CD4-positive, alpha-beta T cell treated with Interleukin-10 for 1 hour (primary cell): ENCODE results near the gene ERLEC1.
"Not testable (repeated sequence)": the region's sequence is repeated elsewhere in the genome, so short reads cannot be mapped to it uniquely, and the experiment has no call there.

Experiments
- DNase-seq: peaks from one replicate; pipeline ENCODE4 v3.0.0-alpha.2; 2020

The ERLEC1 gene

GRCh38 chr2:53786705-53787613 is at the start of gene ERLEC1, which contains the start of gene ASB3:
Gene ERLEC1 (plus strand): TSS chr2:53787044. CDS start chr2:53787211, 167 bp downstream.
Gene ASB3 (minus strand): TSS chr2:53786953. CDS start chr2:53765572, 21,381 bp downstream.
- DNase-seq: peak; percentile 90

- no peak for DNase-seq
Measured at GRCh38 chr2:53737091-53737490, 49.8 kb upstream of the ERLEC1 start.

- DNase-seq: no peak
Measured at GRCh38 chr2:53739032-53739431, 47.8 kb upstream of the ERLEC1 start.

GRCh38 chr2:53740170-53740569 is 46.7 kb upstream of the ERLEC1 start:
- no peak for DNase-seq

- no peak for DNase-seq
Measured at GRCh38 chr2:53744395-53745065, 42.3 kb upstream of the ERLEC1 start.

- no peak for DNase-seq
Measured at GRCh38 chr2:53750041-53750768, 36.6 kb upstream of the ERLEC1 start.

GRCh38 chr2:53751728-53752127 is 35.1 kb upstream of the ERLEC1 start:
- no peak for DNase-seq

- no peak for DNase-seq
Measured at GRCh38 chr2:53752385-53752784, 34.5 kb upstream of the ERLEC1 start.

GRCh38 chr2:53753041-53753440 is 33.8 kb upstream of the ERLEC1 start:
- no peak for DNase-seq

GRCh38 chr2:53755121-53755520 is 31.7 kb upstream of the ERLEC1 start:
- DNase-seq: no peak

GRCh38 chr2:53756644-53757043 is 30.2 kb upstream of the ERLEC1 start:
- no peak for DNase-seq

GRCh38 chr2:53757206-53757605 is 29.6 kb upstream of the ERLEC1 start:
- not testable (repeated sequence) for DNase-seq

- no peak for DNase-seq
Measured at GRCh38 chr2:53765767-53766166, 21.1 kb upstream of the ERLEC1 start.

- peak; percentile 86 for DNase-seq
Measured at GRCh38 chr2:53767405-53768241, 19.2 kb upstream of the ERLEC1 start, which contains the start of gene CHAC2. Gene CHAC2 (plus strand): TSS chr2:53767804. CDS start chr2:53767887, 83 bp downstream.

GRCh38 chr2:53768242-53768542 is 18.7 kb upstream of the ERLEC1 start:
- DNase-seq: no peak

GRCh38 chr2:53769318-53769945 is 17.4 kb upstream of the ERLEC1 start:
- DNase-seq: no peak

GRCh38 chr2:53770264-53770663 is 16.6 kb upstream of the ERLEC1 start:
- no peak for DNase-seq

- no peak for DNase-seq
Measured at GRCh38 chr2:53777134-53777533, 9.7 kb upstream of the ERLEC1 start.

- no peak for DNase-seq
Measured at GRCh38 chr2:53778536-53779162, 8.2 kb upstream of the ERLEC1 start.

- DNase-seq: no peak
Measured at GRCh38 chr2:53780056-53780455, 6.8 kb upstream of the ERLEC1 start.

- no peak for DNase-seq
Measured at GRCh38 chr2:53782676-53783075, 4.2 kb upstream of the ERLEC1 start.
